ENCODE results near the gene TRERF1.

- TF ChIP-seq, protein P1, sequence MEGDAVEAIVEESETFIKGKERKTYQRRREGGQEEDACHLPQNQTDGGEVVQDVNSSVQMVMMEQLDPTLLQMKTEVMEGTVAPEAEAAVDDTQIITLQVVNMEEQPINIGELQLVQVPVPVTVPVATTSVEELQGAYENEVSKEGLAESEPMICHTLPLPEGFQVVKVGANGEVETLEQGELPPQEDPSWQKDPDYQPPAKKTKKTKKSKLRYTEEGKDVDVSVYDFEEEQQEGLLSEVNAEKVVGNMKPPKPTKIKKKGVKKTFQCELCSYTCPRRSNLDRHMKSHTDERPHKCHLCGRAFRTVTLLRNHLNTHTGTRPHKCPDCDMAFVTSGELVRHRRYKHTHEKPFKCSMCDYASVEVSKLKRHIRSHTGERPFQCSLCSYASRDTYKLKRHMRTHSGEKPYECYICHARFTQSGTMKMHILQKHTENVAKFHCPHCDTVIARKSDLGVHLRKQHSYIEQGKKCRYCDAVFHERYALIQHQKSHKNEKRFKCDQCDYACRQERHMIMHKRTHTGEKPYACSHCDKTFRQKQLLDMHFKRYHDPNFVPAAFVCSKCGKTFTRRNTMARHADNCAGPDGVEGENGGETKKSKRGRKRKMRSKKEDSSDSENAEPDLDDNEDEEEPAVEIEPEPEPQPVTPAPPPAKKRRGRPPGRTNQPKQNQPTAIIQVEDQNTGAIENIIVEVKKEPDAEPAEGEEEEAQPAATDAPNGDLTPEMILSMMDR (tag by site-specific recombination; IDR thresholded peaks at IDR 0.05) = no peak
- TF ChIP-seq ZNF274 (IDR thresholded peaks at IDR 0.05; ENCODE audit: low read length) (no peak), ZNF274 (tag by site-specific recombination; IDR thresholded peaks at IDR 0.05; ENCODE audit: borderline replicate concordance) (no peak), ZNF785 (tag by site-specific recombination; IDR thresholded peaks at IDR 0.05) (no peak), PRDM4 (tag by site-specific recombination; IDR thresholded peaks at IDR 0.05) (no peak), KLF10 (tag by site-specific recombination; IDR thresholded peaks at IDR 0.05) (no peak), ZNF677 (tag by site-specific recombination; IDR thresholded peaks at IDR 0.05) (no peak), BCL11A (tag by site-specific recombination; IDR thresholded peaks at IDR 0.05; ENCODE audit: low read depth) (no peak)
- TF ChIP-seq, protein P2, sequence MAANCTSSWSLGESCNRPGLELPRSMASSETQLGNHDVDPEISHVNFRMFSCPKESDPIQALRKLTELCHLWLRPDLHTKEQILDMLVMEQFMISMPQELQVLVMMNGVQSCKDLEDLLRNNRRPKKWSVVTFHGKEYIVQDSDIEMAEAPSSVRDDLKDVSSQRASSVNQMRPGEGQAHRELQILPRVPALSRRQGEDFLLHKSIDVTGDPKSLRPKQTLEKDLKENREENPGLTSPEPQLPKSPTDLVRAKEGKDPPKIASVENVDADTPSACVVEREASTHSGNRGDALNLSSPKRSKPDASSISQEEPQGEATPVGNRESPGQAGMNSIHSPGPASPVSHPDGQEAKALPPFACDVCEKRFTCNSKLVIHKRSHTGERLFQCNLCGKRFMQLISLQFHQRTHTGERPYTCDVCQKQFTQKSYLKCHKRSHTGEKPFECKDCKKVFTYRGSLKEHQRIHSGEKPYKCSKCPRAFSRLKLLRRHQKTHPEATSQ (tag by site-specific recombination; IDR thresholded peaks at IDR 0.05) = no peak
These were observed 77.6 kb downstream of the TRERF1 start for GRCh38 chr6:42374018-42374669.
